HG02642 (cell line): ENCODE results near the gene MCAT.

ENCODE experiments used
- ATAC-seq: cut with Tn5 transposase; IDR thresholded peaks from one replicate; pipeline ENCODE4 v1.9.1; 2021; ENCODE audit warnings: mild to moderate bottlenecking; ENCODE audit not compliant: unreplicated experiment, poor library complexity

The MCAT gene

DNA sequence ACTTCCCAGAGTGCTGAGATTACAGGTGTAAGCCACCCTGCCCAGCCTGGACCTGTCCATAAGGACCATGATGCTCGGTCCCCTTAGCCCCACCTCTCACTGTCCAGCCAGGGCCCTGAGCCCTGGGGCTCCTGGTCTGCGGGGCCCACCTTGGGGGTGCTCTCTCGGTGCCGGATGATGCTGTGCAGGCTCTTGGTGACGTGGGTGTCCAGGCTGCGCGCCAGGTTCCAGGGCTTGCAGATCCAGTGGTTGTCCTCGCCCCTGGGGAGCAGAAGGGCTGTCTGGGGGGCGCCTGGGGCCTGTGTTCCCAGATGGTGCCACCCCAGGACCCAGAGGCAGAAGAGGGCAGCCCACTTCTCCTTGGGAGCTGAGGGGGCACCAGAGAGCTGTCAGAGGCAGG lies 30.4 kb upstream of the MCAT start:
- no peak for ATAC-seq

- no peak for ATAC-seq
Observed at GRCh38 chr22:43172191-43172590, 29.0 kb upstream of the MCAT start.

DNA sequence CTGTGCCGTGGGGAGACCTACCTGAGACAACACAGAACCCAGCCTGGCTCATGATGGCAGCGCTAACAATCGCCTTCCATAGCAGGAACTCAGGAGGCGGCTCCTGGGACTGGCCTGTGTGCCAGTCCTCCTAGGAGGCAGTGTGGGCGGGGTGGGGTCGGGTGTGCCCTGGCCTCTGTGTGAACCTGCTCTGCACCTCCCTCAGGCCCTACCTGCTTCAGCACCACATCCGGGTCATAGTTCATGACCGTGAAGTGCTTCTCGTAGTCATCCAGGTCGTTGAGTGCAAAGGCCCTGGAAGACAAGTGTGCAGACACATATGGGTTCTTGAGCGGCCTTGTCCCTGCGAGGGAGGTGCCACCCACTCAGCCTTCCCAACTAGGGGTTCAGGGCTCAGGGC lies 28.4 kb upstream of the MCAT start:
- no peak for ATAC-seq

- ATAC-seq: no peak
Observed at GRCh38 chr22:43171019-43171491, 27.9 kb upstream of the MCAT start.

DNA sequence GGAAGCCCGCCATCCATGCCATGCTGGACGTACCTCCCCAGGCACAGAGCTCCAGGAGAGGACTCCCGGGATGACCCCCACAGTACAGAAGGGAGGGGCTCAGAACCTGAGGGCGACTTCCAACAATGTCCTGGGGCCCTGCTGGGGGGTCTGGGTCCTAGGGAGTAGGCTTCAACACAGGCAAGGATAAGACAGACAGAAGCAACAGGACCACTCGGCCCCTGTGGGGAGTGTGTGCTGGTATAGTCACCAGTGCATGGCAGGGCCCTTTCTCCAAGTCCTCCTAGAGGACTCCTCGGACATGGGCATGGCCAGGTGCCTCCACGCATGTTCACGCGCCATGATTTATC lies 26.9 kb upstream of the MCAT start:
- no peak for ATAC-seq

GRCh38 chr22:43169310-43170130 lies 26.3 kb upstream of the MCAT start:
- no peak for ATAC-seq

- no peak for ATAC-seq
Observed at GRCh38 chr22:43168471-43169309, 25.5 kb upstream of the MCAT start.

DNA sequence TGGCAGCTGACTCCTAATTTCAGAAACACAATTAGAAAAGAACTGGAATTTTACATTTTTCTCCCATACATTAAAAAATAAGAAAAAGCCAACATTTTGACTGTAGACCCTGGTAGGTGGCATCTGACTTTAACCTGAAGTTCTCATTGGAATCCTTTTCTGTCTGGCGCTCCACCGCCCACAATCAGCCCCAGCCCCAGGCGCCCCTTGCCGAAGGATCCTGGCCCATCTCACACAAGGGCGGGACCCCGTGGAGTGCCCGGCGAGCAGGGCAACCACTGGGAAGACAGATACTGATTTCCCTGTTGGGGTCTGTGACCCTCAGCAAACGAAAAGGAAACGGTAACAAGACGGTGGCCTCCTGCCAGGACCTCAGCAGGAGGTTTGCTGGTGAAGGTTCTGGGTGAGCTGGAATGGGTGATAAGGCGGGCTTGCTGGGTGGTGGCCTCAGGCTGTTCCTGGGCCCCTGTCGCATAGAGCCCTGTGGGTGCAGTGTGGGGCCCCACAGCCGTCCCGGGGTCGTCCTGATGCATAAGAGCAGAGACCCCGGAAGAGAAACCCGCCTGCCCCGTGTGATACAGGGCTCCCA lies 23.9 kb upstream of the MCAT start:
- ATAC-seq: no peak

DNA sequence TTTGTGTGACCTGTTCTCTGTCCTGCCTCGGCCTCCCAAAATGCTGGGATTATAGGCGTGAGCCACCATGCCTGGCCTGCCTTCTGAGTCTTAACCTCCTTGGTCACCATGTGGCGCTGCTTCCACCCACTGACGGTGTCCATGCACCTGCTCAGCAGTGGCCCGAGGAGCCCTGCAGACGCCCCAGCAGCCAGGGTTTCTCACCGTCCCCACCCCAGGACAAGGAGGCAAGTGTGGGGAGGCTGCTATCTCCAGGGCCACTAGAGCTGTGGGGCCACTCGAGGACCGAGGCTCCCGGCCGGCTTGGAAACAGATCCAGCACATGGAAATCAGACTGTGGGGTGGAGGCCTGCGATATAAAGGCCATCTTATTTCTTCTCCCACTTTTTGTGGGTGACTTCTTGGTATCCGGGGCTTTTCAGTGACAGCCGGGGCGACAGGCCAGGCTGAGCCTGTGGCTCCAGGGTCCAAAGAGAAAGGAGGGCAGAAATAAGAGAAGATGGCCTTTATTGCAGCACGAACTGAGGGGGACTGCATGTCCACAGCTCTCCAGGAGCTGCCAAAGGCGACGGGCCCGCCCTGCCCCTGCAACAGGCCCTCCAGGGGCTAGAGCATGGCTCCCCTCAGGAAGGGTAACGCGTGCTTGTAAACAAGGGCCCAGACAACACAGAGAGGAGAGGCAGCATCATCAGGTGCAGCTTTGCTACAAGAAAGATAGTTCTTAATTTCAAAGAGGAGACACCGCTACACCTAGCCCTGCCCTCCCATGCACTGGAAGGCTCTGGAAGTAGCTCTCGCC lies 23.1 kb upstream of the MCAT start:
- no peak for ATAC-seq

DNA sequence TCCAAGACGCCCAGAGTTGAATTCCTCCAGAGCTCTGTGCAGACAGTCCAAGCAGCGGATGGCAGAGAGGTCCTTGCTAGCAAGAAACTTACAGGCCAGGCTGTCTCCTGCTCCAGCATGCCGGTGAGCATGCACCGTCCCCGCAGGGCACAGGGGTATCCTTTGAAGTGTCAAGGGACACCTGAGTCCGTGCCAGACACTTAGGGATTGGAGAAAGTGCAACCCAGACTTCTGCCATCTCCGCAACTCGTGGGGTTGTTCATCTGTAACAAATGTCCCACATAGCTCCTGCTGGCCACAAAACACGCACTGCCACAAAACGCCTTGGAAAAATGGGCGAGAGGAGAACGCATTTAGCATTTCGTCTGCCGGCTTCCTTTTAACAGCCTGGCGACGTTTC lies 21.4 kb upstream of the MCAT start:
- no peak for ATAC-seq

- ATAC-seq: no peak
Observed at GRCh38 chr22:43163241-43163795, 20.1 kb upstream of the MCAT start.

GRCh38 chr22:43162412-43163150 lies 19.4 kb upstream of the MCAT start:
- ATAC-seq: no peak

GRCh38 chr22:43160497-43161126 lies 17.4 kb upstream of the MCAT start:
- ATAC-seq: no peak

DNA sequence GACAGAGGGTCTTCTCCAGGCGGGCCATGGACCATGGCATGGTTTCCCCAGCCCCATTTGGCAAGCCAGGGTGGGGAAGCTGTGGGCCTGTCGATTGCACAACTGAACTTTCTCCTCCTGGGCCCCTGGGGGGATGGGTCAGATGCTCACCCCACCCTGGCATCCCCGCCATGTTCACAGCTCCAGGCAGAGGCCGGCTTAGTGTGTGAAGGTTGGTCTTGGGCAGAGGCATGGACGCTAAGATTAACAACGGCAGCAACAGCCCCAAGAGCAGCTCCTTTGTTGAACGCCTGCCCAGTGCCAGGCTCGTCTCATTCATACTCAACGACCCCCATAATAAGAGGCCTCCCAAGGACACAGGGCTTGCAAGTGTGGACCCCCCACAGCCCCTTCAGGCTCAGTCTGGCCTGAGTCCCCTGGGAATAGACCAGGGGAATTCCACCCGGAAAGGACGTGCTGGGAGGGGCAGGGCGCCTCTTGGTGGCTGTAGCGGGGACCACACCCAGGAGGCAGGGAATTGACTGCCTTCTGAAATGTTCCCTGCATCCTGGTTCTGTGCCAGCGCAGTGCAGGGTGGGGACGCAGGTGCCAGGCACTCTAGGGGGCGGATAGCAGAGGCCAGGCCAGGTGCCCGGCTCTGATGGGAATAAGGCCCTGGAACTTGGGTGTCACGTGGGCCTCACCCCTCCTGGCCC lies 16.4 kb upstream of the MCAT start:
- ATAC-seq: no peak

DNA sequence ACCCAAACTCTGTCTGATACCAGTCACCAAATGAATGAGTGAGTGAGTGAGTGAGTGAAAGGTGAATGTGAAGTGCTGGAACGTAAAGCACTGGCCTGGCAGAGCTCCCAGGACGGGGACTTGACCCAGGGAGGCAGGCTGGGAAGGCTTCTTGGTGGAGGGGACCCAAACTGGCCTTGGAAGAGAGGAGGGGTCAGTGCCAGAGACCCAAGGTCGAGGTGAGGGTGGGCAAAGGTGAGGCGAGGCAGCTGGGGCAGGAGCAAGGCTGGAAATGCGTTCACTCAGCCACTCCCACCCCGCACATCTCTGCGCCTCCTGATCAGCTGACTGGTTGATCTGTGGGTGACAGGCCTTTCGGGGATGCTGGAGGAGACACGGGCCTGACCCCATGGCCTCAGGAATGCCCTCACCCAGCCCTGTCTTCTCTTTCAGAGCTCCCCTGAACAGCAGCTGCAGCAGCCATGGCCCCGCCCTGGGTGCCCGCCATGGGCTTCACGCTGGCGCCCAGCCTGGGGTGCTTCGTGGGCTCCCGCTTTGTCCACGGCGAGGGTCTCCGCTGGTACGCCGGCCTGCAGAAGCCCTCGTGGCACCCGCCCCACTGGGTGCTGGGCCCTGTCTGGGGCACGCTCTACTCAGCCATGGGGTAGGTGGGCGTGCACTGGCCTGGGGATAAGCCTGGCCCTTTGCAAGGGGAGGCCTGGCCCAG lies 15.7 kb upstream of the MCAT start:
- no peak for ATAC-seq

DNA sequence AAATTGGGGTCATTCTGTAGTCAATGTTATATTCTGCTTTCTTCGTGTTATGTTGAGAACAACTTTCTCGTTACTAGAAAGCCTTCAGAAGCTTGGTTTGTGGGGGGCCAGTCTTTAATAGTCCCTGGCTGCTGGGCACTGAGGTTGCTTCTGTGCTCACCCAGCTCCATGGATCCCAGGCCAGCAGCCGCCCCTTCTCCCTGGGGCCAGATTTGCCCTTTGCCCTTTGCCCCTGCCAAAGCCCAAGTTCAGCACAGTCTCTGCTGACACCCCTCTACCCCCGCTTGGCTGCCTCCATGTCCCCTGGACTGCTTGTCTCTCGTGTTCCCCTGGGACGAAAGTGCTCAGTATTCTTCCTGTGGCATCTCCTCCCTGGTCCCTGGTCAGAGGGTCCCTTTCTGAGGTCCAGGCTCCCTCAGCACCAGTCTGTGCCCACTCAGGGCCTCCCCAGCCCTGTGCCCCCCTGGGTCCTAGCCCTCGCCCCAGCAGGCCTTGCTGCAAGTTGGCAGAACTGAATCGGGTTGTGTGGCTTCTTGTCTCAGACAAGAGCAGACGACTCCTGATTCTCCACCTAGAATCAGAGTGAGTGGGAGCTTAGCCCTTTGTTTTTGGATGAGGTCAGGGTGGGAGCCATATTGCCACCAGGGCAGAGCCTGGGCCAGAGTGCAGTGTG lies 14.8 kb upstream of the MCAT start:
- ATAC-seq: no peak

- ATAC-seq: no peak
Observed at GRCh38 chr22:43156413-43156812, 13.2 kb upstream of the MCAT start.
